H9 (cell line): ENCODE data around the gene ERRFI1. TPM values are rescaled to one million over a fixed set of nuclear protein-coding genes. Genes with fewer than 3 reads are reported as not detected.

ENCODE experiments used
- DNase-seq: peaks from one replicate; pipeline ENCODE4 v3.0.0-alpha.2; 2017
- H2AFZ ChIP-seq: one replicate; pipeline ENCODE4 v1.6.1; 2013; ENCODE audit warnings: mild to moderate bottlenecking, low read length, control low read depth, moderate library complexity
- H2AK5ac ChIP-seq: 2 replicates; pipeline ENCODE4 v1.6.1; 2013; ENCODE audit warnings: low read length, control low read depth, mixed read lengths; ENCODE audit not compliant: insufficient read length
- H2BK120ac ChIP-seq: one replicate; pipeline ENCODE4 v1.6.1; 2013; ENCODE audit warnings: low read depth, mild to moderate bottlenecking, low read length, control low read depth, inconsistent platforms; ENCODE audit not compliant: poor library complexity, severe bottlenecking
- H2BK12ac ChIP-seq: 2 replicates; pipeline ENCODE4 v1.6.1; 2013; ENCODE audit warnings: low read length, control low read depth, mixed read lengths, low read depth; ENCODE audit not compliant: insufficient read length
- H2BK15ac ChIP-seq: 2 replicates; pipeline ENCODE4 v1.6.1; 2013; ENCODE audit warnings: low read depth, low read length, control low read depth
- H2BK20ac ChIP-seq: one replicate; pipeline ENCODE4 v1.6.1; 2013; ENCODE audit warnings: low read depth, mild to moderate bottlenecking, low read length, control low read depth, inconsistent platforms; ENCODE audit not compliant: poor library complexity, severe bottlenecking
- H2BK5ac ChIP-seq: 2 replicates; pipeline ENCODE4 v1.6.1; 2013; ENCODE audit warnings: low read length, control low read depth, mixed read lengths; ENCODE audit not compliant: insufficient read length
- H3K14ac ChIP-seq: 2 replicates; pipeline ENCODE4 v1.6.1; 2013; ENCODE audit warnings: low read length, control low read depth; ENCODE audit not compliant: insufficient read depth
- H3K18ac ChIP-seq: 2 replicates; pipeline ENCODE4 v1.6.1; 2013; ENCODE audit warnings: low read depth, mild to moderate bottlenecking, mixed read lengths, low read length, control low read depth; ENCODE audit not compliant: insufficient read length
- H3K23ac ChIP-seq: 2 replicates; pipeline ENCODE4 v1.6.1; 2013; ENCODE audit warnings: low read length, control low read depth, mixed read lengths, low read depth; ENCODE audit not compliant: insufficient read length
- H3K23me2 ChIP-seq: 2 replicates; pipeline ENCODE4 v1.6.1; 2013; ENCODE audit warnings: low read depth, mild to moderate bottlenecking, mixed read lengths, low read length, control low read depth; ENCODE audit not compliant: insufficient read length, poor library complexity, severe bottlenecking
- H3K27ac ChIP-seq: 2 replicates; pipeline ENCODE4 v1.5.1; 2013; ENCODE audit warnings: low read length, control low read depth, mixed read lengths, low read depth; ENCODE audit not compliant: insufficient read length
- H3K27me3 ChIP-seq: 2 replicates; pipeline ENCODE4 v1.6.1; 2013; ENCODE audit warnings: low read length, control low read depth, inconsistent platforms; ENCODE audit not compliant: insufficient read depth
- H3K4ac ChIP-seq: 2 replicates; pipeline ENCODE4 v1.6.1; 2013; ENCODE audit warnings: low read depth, mild to moderate bottlenecking, control low read depth, inconsistent platforms, low read length, moderate library complexity
- H3K4me1 ChIP-seq: 2 replicates; pipeline ENCODE4 v1.6.1; 2013; ENCODE audit warnings: low read length, control low read depth, inconsistent platforms; ENCODE audit not compliant: insufficient read depth
- H3K4me2 ChIP-seq: 2 replicates; pipeline ENCODE4 v1.6.1; 2013; ENCODE audit warnings: low read length, control low read depth, mixed read lengths; ENCODE audit not compliant: insufficient read length, insufficient read depth
- H3K56ac ChIP-seq: 2 replicates; pipeline ENCODE4 v1.6.1; 2013; ENCODE audit warnings: low read depth, mild to moderate bottlenecking, mixed read lengths, low read length, control low read depth; ENCODE audit not compliant: insufficient read length
- H3K79me1 ChIP-seq: 2 replicates; pipeline ENCODE4 v1.6.1; 2013; ENCODE audit warnings: low read depth, mild to moderate bottlenecking, moderate library complexity, low read length, control low read depth, inconsistent platforms; ENCODE audit not compliant: insufficient read depth, poor library complexity, severe bottlenecking
- H3K79me2 ChIP-seq: 2 replicates; pipeline ENCODE4 v1.6.1; 2013; ENCODE audit warnings: low read length, control low read depth, inconsistent platforms; ENCODE audit not compliant: insufficient read depth
- H3K9ac ChIP-seq: 2 replicates; pipeline ENCODE4 v1.6.1; 2013; ENCODE audit warnings: low read length, control low read depth, mixed read lengths; ENCODE audit not compliant: insufficient read length; ENCODE audit errors: extremely low read depth
- H3K9me3 ChIP-seq: one replicate; pipeline ENCODE4 v1.6.1; 2013; ENCODE audit warnings: low read depth, low read length, inconsistent platforms; ENCODE audit not compliant: control insufficient read depth
- H3T11ph ChIP-seq: one replicate; pipeline ENCODE4 v1.6.1; 2013; ENCODE audit warnings: mild to moderate bottlenecking, low read length, control low read depth, inconsistent platforms
- H4K20me1 ChIP-seq: one replicate; pipeline ENCODE4 v1.6.1; 2013; ENCODE audit not compliant: control insufficient read depth, insufficient read length, insufficient read depth
- H4K5ac ChIP-seq: 2 replicates; pipeline ENCODE4 v1.6.1; 2013; ENCODE audit warnings: low read depth, mild to moderate bottlenecking, mixed read lengths, low read length, control low read depth; ENCODE audit not compliant: insufficient read length
- H4K8ac ChIP-seq: replicated peaks from 2 replicates; pipeline ENCODE4 v1.6.1; 2013; ENCODE audit warnings: low read length, control low read depth, mixed read lengths, low read depth; ENCODE audit not compliant: insufficient read length
- H4K91ac ChIP-seq: 2 replicates; pipeline ENCODE4 v1.6.1; 2013; ENCODE audit warnings: low read depth, mild to moderate bottlenecking, moderate library complexity, mixed read lengths, low read length, control low read depth; ENCODE audit not compliant: insufficient read length
- H3K27ac Mint-ChIP-seq, 3 experiments: 2 replicates in 2 of 3; 3 replicates in 1 of 3; pipeline ENCODE4 v1.8.0; 2020 to 2021; ENCODE audit warnings: mixed read lengths in 3 of 3, mild to moderate bottlenecking in 1 of 3, moderate library complexity in 1 of 3
- H3K27me3 Mint-ChIP-seq: 2 replicates; pipeline ENCODE4 v1.8.0; 2021; ENCODE audit warnings: low read depth, mild to moderate bottlenecking, moderate library complexity, mixed read lengths
- H3K36me3 Mint-ChIP-seq, 3 experiments: 2 replicates in 2 of 3; 3 replicates in 1 of 3; pipeline ENCODE4 v1.8.0; 2020 to 2021; ENCODE audit warnings: low read depth in 3 of 3, mixed read lengths in 3 of 3; ENCODE audit not compliant: insufficient read depth in 1 of 3
- H3K4me1 Mint-ChIP-seq, 2 experiments: 2 replicates each; pipeline ENCODE4 v1.8.0; 2020; ENCODE audit warnings: mixed read lengths in 2 of 2
- H3K4me3 Mint-ChIP-seq, 2 experiments: 2 replicates in 1 of 2; 3 replicates in 1 of 2; pipeline ENCODE4 v1.8.0; 2020 to 2021; ENCODE audit warnings: mild to moderate bottlenecking in 2 of 2, mixed read lengths in 2 of 2, moderate library complexity in 1 of 2
- H3K9me3 Mint-ChIP-seq, 2 experiments: 2 replicates in 1 of 2; 3 replicates in 1 of 2; pipeline ENCODE4 v1.8.0; 2020; ENCODE audit warnings: mild to moderate bottlenecking in 2 of 2, mixed read lengths in 2 of 2, moderate library complexity in 1 of 2
- CTCF ChIP-seq: fragments of 200-600 bp; sonication (generic); conservative IDR thresholded peaks from 3 replicates; pipeline ENCODE4 v1.8.0; 2021; ENCODE audit warnings: antibody characterized with exemption, mild to moderate bottlenecking
- WGBS: extraction: QIAGEN DNeasy Blood & Tissue Kit; methylation state at CpG from one replicate; pipeline ENCODE4 v1.1.7; 2013; ENCODE audit warnings: missing lambda C conversion rate, low lambda C conversion rate, mixed read lengths; ENCODE audit not compliant: insufficient read length; ENCODE audit errors: extremely low coverage; 5-methylcytosine and 5-hydroxymethylcytosine counted together
- total RNA-seq: library from RNA; stranded (reverse); gene quantifications from 2 replicates; pipeline ENCODE4 v1.2.1, GENCODE V29; 2021

The ERRFI1 gene
- total RNA-seq, 1 experiment from 2014 or later = 20.8 TPM

GRCh38 chr1:7962636-7963377 lies 63.3 kb downstream of the ERRFI1 start:
- no peaks in the 10 kb centered on the region for H3K9me3 Mint-ChIP-seq
- H3K27ac Mint-ChIP-seq = peak overlapping the region in 2 of 3 experiments; percentile 68 to 76; a peak in 2 of 7 replicates
- peak overlapping the region; percentile 97 for H3K4me3 Mint-ChIP-seq
- H4K8ac ChIP-seq = no peak overlapping the region
- peaks cover 2% of the 10 kb centered on the region for H3K23me2 ChIP-seq
- H4K91ac ChIP-seq = no peak overlapping the region
- H2BK120ac ChIP-seq = no peak overlapping the region
- no peak overlapping the region for H2BK15ac ChIP-seq
- no peaks in the 10 kb centered on the region for H3K9me3 ChIP-seq
- no peaks in the 10 kb centered on the region for H3K27me3 Mint-ChIP-seq
- no peak overlapping the region for H3K14ac ChIP-seq
- H3T11ph ChIP-seq = no peak overlapping the region
- no peak overlapping the region for H3K18ac ChIP-seq
- DNase-seq = no peak
- H2AK5ac ChIP-seq = no peak overlapping the region
- no peaks in the 10 kb centered on the region for H4K20me1 ChIP-seq
- no peak overlapping the region for H3K4ac ChIP-seq
- H3K4me1 ChIP-seq = no peaks in the 10 kb centered on the region
- peaks cover 15 to 20% of the 10 kb centered on the region in 2 experiments for H3K4me1 Mint-ChIP-seq
- no CpG with 5 or more reads among the region's 11 CpGs for WGBS
- no peak overlapping the region for H3K23ac ChIP-seq
- no peak overlapping the region for H3K27ac ChIP-seq
- no peak overlapping the region for H3K56ac ChIP-seq
- no peak overlapping the region for H2BK5ac ChIP-seq
- no peaks in the 10 kb centered on the region for H3K27me3 ChIP-seq
- H3K9ac ChIP-seq = peak overlapping the region; percentile 53
- TF ChIP-seq CTCF = no peak
- H3K36me3 Mint-ChIP-seq = peaks cover 37 to 59% (median 47%) of the 10 kb centered on the region in 3 experiments
- H2BK20ac ChIP-seq = no peak overlapping the region
- H2AFZ ChIP-seq = no peak overlapping the region
- H2BK12ac ChIP-seq = no peak overlapping the region
- H3K4me2 ChIP-seq = peak overlapping the region; percentile 80
- H4K5ac ChIP-seq = no peak overlapping the region
- H3K79me1 ChIP-seq = peaks cover 2% of the 10 kb centered on the region
- H3K79me2 ChIP-seq = peaks cover 3% of the 10 kb centered on the region; the same call in 1 of the 2 replicates
